GM12878 (cell line): ENCODE results near the gene TBC1D26. TPM values are rescaled to one million over a fixed set of nuclear protein-coding genes. Genes with fewer than 3 reads are reported as not detected.
"Not testable (repeated sequence)": the region's sequence is repeated elsewhere in the genome, so short reads cannot be mapped to it uniquely, and the experiment has no call there.

Source experiments
- ATAC-seq: fragments of 200-7000 bp; cut with Tn5 transposase; 3 replicates; pipeline ENCODE4 v1.9.1; 2020; ENCODE audit warnings: mild to moderate bottlenecking, moderate library complexity
- BruUV-seq: library from RNA; stranded (reverse); fragments of 400-500 nt; replicated peaks from 2 replicates; lab custom pipeline; 2021; lab: Mats Ljungman, UMichigan
- CTCF ChIA-PET: fragments of 300-600 bp; sonication (Branson Sonifier 250); formaldehyde crosslinking; extraction: SDS; loops from one replicate; lab custom pipeline; 2021; ENCODE audit warnings: inconsistent platforms; lab: Yijun Ruan, JAX
- POLR2A ChIA-PET: fragments of 350-600 bp; formaldehyde crosslinking; extraction: SDS; loops from one replicate; lab custom pipeline; 2021; ENCODE audit warnings: inconsistent platforms; lab: Charles Lee
- RAD21 ChIA-PET: fragments of 300-600 bp; sonication (Branson Sonifier 250); formaldehyde crosslinking; loops from one replicate; lab custom pipeline; 2023; ENCODE audit warnings: antibody characterized with exemption; ENCODE audit not compliant: unreplicated experiment; lab: Charles Lee
- SMC1A ChIA-PET: fragments of 300-600 bp; sonication (Branson Sonifier 250); formaldehyde crosslinking; loops from one replicate; lab custom pipeline; 2023; ENCODE audit not compliant: unreplicated experiment, uncharacterized antibody; lab: Charles Lee
- DNase-seq: peaks from one replicate; pipeline ENCODE4 v3.0.0-alpha.2; 2011; ENCODE audit warnings: low read depth, low spot score
- FAIRE-seq: peaks from 3 replicates; lab custom pipeline; 2011; peaks lifted over from hg19 to GRCh38; lab: Jason Lieb, UNC
- H2AFZ ChIP-seq: 2 replicates; pipeline ENCODE4 v1.6.0; 2011; ENCODE audit warnings: low read depth, low read length, control low read depth; ENCODE audit not compliant: control insufficient read depth
- H3K27ac ChIP-seq: 2 replicates; pipeline ENCODE4 v1.5.1; 2011; ENCODE audit warnings: control low read depth; ENCODE audit not compliant: control insufficient read depth, insufficient read depth
- H3K27me3 ChIP-seq, 2 experiments: replicated peaks in 1 of 2; 2 replicates each; pipeline versions ENCODE4 v1.6.0 to v1.6.1; 2011; ENCODE audit warnings: low read length in 1 of 2; ENCODE audit not compliant: control insufficient read depth in 2 of 2, insufficient read depth in 2 of 2
- H3K36me3 ChIP-seq, 2 experiments: 2 replicates each; pipeline ENCODE4 v1.5.1; 2011; ENCODE audit warnings: low read length in 1 of 2; ENCODE audit not compliant: control insufficient read depth in 2 of 2, insufficient read depth in 2 of 2
- H3K4me1 ChIP-seq: 2 replicates; pipeline ENCODE4 v1.6.1; 2011; ENCODE audit warnings: mild to moderate bottlenecking, low read length, moderate library complexity, mixed read lengths; ENCODE audit not compliant: control insufficient read depth, insufficient read depth
- H3K4me2 ChIP-seq: 2 replicates; pipeline ENCODE4 v1.6.0; 2011; ENCODE audit warnings: control low read depth; ENCODE audit not compliant: control insufficient read depth, insufficient read depth
- H3K4me3 ChIP-seq: fragments of 200-600 bp; sonication (generic); 2 replicates; pipeline ENCODE4 v1.5.1; 2016
- H3K79me2 ChIP-seq: 2 replicates; pipeline ENCODE4 v1.6.0; 2011; ENCODE audit warnings: low read length; ENCODE audit not compliant: control insufficient read depth, insufficient read depth
- H3K9ac ChIP-seq: 2 replicates; pipeline ENCODE4 v1.8.0; 2011; ENCODE audit warnings: low read length, control low read depth, mixed read lengths; ENCODE audit not compliant: control insufficient read depth, insufficient read depth
- H3K9me3 ChIP-seq: replicated peaks from 3 replicates; pipeline ENCODE4 v1.5.1; 2011; ENCODE audit warnings: mild to moderate bottlenecking, low read length; ENCODE audit not compliant: control insufficient read depth, insufficient read depth
- H4K20me1 ChIP-seq: 2 replicates; pipeline ENCODE4 v1.6.0; 2011; ENCODE audit not compliant: control insufficient read depth, insufficient read depth
- GABPA ChIP-seq: IDR thresholded peaks from 2 replicates; pipeline ENCODE4 v1.6.1; 2014; ENCODE audit warnings: antibody characterized with exemption, low read depth, mild to moderate bottlenecking, inconsistent platforms
- MXI1 ChIP-seq: fragments of 150-350 bp; IDR thresholded peaks from 2 replicates; pipeline ENCODE4 v1.6.1; 2011; ENCODE audit warnings: low read depth, mild to moderate bottlenecking, inconsistent platforms, low read length, improper control_type of control experiment
- WGBS: methylation state at CpG from one replicate; pipeline ENCODE4 v1.1.6; 2016; ENCODE audit warnings: low lambda C conversion rate; ENCODE audit not compliant: insufficient replicate concordance, insufficient coverage; ENCODE audit errors: missing lambda C conversion rate; 5-methylcytosine and 5-hydroxymethylcytosine counted together
- in situ Hi-C: fragments of 300-500 bp; cut with MboI; formaldehyde crosslinking; loops from 9 replicates; pipeline ENCODE4 v1.14.3; 2018; ENCODE audit warnings: mixed read lengths
- intact Hi-C: fragments of 100-400 bp; cut with micrococcal nuclease; formaldehyde crosslinking; loops from one replicate; pipeline ENCODE4 v1.14.2; 2022; ENCODE audit not compliant: unreplicated experiment
- polyA plus RNA-seq, 11 experiments: library from polyadenylated mRNA; depleted of rRNA in 4 of 11; unstranded in 6 of 11; stranded (reverse) in 5 of 11; fragments of >200 nt; fragmentation: Nextera tagmentation in 4 of 11; fragmentation: Illumina TruSeq in 1 of 11; extraction: Ambion mirVana in 4 of 11; extraction: Trizol in 1 of 11; gene quantifications; 1 replicate in 1 of 11; 2 replicates in 10 of 11; pipeline versions ENCODE4 v1.2.1 to v1.2.3, GENCODE V29; 2011 to 2016; ENCODE audit warnings: inconsistent platforms in 2 of 11, missing spikeins in 2 of 11, low read depth in 1 of 11
- total RNA-seq, 4 experiments: library from RNA; depleted of rRNA in 3 of 4; stranded (reverse); fragments of >200 nt in 3 of 4; fragmentation: Illumina TruSeq in 1 of 4; extraction: Trizol in 1 of 4; gene quantifications; 2 replicates each; pipeline versions ENCODE4 v1.2.1 to v1.2.3, GENCODE V29; 2013 to 2021
- TF ChIP-seq, protein P1 (sequence below): fragments of 450-650 bp; formaldehyde crosslinking; IDR thresholded peaks from 2 replicates; pipeline ENCODE4 v1.5.0; 2022; ENCODE audit warnings: mild to moderate bottlenecking, missing genetic modification characterization

Gene TBC1D26
- total and polyA plus RNA-seq, 10 of the 15 experiments (the other 5 are each of a cell fraction or from before 2014, with no cell fraction given), result 0.07 to 0.10 TPM; not detected in 8

DNA sequence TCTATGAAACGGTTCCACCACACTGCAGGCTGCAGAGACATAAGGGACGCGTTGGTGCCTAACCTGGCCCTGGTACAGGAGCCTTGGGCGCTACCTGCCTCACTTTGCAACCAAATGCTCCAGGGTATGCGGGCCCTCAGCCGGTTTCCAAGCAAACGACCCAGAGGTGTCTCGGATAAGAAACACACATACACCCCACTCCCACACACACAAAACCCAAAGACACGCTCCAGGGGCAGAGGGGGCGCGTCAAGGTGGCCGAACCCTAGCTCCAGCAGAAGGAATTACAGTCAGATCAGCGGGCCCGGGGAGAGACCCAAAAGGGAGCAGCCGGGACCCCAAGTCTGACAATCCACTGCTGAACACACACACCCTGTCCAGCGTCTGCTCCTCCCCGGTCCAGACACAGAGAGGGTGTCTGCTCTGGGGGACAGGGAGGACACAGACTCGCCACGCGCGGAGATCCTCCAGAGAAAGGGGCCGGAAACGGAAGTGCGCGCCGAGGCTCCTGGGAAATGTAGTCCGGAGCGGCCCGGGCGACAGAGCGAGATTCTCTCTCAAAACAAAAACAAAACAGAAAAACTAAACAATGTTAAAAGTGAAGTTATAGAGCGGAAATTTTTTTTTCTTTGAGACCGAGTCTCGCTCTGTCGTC, 48.1 kb upstream of the TBC1D26 start, which contains the start of gene TRIM16 (continued):
- TF ChIP-seq, protein P1, sequence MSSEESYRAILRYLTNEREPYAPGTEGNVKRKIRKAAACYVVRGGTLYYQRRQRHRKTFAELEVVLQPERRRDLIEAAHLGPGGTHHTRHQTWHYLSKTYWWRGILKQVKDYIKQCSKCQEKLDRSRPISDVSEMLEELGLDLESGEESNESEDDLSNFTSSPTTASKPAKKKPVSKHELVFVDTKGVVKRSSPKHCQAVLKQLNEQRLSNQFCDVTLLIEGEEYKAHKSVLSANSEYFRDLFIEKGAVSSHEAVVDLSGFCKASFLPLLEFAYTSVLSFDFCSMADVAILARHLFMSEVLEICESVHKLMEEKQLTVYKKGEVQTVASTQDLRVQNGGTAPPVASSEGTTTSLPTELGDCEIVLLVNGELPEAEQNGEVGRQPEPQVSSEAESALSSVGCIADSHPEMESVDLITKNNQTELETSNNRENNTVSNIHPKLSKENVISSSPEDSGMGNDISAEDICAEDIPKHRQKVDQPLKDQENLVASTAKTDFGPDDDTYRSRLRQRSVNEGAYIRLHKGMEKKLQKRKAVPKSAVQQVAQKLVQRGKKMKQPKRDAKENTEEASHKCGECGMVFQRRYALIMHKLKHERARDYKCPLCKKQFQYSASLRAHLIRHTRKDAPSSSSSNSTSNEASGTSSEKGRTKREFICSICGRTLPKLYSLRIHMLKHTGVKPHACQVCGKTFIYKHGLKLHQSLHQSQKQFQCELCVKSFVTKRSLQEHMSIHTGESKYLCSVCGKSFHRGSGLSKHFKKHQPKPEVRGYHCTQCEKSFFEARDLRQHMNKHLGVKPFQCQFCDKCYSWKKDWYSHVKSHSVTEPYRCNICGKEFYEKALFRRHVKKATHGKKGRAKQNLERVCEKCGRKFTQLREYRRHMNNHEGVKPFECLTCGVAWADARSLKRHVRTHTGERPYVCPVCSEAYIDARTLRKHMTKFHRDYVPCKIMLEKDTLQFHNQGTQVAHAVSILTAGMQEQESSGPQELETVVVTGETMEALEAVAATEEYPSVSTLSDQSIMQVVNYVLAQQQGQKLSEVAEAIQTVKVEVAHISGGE (CRISPR knock-in tag), result peak; percentile 38; the same call in 1 of the 2 replicates
- TF ChIP-seq GABPA (peak; percentile 94), MXI1 (0 out of 2 replicates have a peak, but pooled peaks have one; percentile 18)

DNA sequence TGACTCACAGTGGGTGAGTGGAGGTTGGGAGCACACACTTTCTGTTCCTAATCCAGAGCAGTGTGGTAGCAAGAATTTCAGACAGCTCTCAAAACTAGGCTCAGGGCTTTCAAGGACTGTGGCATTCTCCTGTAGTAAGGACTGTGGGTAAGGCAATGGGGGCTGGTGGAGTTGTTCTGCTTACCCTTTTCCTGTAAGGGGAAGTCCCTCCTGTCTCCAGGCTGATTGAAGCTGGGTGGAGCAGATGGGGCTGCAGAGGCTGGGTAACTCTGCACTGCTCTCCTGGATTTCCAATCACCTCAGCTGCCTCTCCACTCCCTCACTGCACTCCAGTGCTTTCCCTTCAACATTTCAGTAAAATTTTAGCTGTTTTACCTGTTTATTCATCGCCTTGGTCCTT, 44.6 kb upstream of the TBC1D26 start:
- FAIRE-seq, in situ Hi-C loops, H3K4me2 ChIP-seq, POLR2A ChIA-PET, H3K4me3 ChIP-seq, H3K79me2 ChIP-seq, intact Hi-C loops, CTCF ChIA-PET, DNase-seq, H4K20me1 ChIP-seq, H3K27me3 ChIP-seq, BruUV-seq, RAD21 ChIA-PET, H3K9ac ChIP-seq, ATAC-seq, SMC1A ChIA-PET, H3K9me3 ChIP-seq, H3K27ac ChIP-seq, H3K4me1 ChIP-seq, H2AFZ ChIP-seq, H3K36me3 ChIP-seq: not testable (repeated sequence)
- WGBS, result 0% methylated on average over 1 of the region's 1 CpG

DNA sequence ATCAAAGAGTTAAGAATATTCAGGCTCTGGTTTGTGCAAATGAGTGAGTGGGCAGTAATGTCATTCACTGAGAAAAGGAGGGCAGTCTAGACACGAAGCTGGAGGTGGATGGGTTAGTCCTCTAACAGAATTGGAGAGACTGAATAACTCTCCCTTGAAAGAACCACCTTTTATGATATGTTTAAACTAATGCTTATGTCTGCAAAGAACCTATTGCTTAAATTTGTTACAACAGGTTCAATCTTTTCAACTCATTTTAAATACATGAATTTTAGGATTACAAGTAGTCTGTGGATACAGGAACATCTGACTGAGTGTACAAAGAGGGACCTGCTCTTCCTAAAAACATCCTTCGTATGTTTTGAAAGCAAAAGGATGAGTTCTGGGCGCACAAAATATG, 33.1 kb upstream of the TBC1D26 start:
- POLR2A ChIA-PET, result interaction anchor here (0.5 kb wide), 1 partner anchor 651 kb away, joined by 4 read pairs; no protein-coding TSS in a partner anchor
- H3K4me3 ChIP-seq, result peak overlapping the region; percentile 68
- intact Hi-C loops, H4K20me1 ChIP-seq, SMC1A ChIA-PET, in situ Hi-C loops, FAIRE-seq, BruUV-seq, CTCF ChIA-PET, RAD21 ChIA-PET, H3K36me3 ChIP-seq, DNase-seq, H3K79me2 ChIP-seq, ATAC-seq, H3K4me1 ChIP-seq, H3K27me3 ChIP-seq, H3K9me3 ChIP-seq: not testable (repeated sequence)
- WGBS, result 0% methylated on average over 2 of the region's 3 CpGs
- H3K27ac ChIP-seq, result 0 out of 2 replicates have a peak overlapping the region, but pooled peaks have one; percentile 44
- peak overlapping the region; percentile 48; the same call in 1 of the 2 replicates for H3K4me2 ChIP-seq
- peak overlapping the region; percentile 92 for H2AFZ ChIP-seq
- peak overlapping the region; percentile 42; the same call in 1 of the 2 replicates for H3K9ac ChIP-seq
